ENCODE results near the gene SPACDR.

SPACDR gene

GRCh38 chr7:100434297-100435144, 29.5 kb downstream of the SPACDR start:
- no peak for DNase-seq (ENCODE audit: low spot score)

DNA sequence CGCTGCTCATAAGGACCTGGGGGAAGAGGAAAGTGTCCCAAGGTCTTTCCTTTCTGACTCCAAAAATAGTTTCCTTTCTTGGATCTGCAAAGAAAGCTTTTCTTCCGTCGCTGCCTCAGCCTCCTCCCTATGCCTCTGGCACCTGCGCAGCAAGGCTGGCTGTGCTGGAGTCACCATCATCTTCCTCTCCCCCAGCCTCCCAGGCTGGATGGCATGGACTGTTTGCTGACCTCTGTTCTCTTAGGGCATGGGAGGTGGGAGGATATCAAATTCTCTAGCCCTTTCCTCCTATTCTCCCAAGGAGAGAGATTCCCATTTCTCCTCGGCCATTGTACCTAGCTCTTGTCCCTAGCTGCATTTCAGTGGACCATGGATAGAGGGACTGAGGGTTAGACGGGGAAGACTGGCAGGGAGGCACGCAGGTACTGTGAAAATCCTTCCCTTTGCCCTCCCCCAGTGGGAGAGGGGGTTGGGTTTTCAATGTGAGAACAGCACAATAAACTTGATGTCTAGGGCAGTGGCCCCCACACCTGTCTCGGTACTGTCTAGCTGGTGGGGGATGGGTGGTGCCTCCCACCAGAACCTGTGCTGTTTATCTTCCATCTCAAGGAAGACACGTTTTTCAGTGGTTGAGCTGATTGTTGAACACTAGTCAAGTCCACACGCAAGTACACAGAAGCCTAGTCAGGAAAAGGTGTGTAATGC, 30.3 kb downstream of the SPACDR start:
- DNase-seq (ENCODE audit: low spot score), result no peak

DNA sequence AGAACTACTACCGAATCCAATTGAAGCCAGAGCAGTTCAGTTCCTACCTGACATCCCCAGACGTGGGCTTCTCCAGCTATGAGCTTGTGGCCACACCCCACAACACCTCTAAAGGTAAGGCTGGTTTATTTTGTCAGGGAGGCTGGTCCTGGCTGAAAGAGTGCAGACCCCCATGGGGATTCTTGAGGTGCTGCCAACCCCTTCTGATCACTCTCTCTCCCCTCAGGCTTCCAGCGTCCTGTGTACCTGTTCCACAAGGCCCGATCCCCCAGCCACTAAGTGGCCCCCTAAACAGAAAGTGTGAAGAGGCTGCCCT, 30.8 kb downstream of the SPACDR start:
- no peak for DNase-seq (ENCODE audit: low spot score)

- no peak for DNase-seq (ENCODE audit: low spot score)
These were observed 31.3 kb downstream of the SPACDR start for GRCh38 chr7:100432621-100433275.

DNA sequence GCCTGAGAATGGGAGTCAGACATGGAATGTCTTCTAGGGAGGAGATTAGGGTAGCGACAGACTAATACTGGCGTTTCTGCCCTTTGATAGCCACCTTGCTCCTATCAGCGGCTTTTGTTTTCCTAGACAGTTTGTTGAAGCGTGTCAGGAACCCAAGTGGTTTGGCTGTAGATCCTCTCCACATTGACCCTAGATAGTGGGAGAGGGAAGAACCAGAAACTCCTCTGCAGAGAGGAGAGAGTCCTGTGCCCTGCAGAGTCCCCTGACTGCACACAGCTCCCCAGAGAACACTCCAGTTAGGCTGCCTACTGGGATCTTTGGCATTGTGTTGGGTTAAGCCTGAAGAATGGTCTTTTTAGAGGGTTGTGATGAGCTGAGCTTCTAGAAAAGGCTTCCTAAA, 32.0 kb downstream of the SPACDR start:
- DNase-seq (ENCODE audit: low spot score), result no peak

GRCh38 chr7:100431286-100431735, 32.7 kb downstream of the SPACDR start:
- DNase-seq (ENCODE audit: low spot score), result no peak

- no peak for DNase-seq (ENCODE audit: low spot score)
These were observed 33.4 kb downstream of the SPACDR start for GRCh38 chr7:100430493-100431285.

- peak; percentile 99 for DNase-seq (ENCODE audit: low spot score)
These were observed 34.2 kb downstream of the SPACDR start, which contains the start of gene MEPCE for GRCh38 chr7:100429637-100430492. TSS of gene MEPCE (plus strand) at chr7:100429831. CDS start at chr7:100430019, 188 bp downstream.

GRCh38 chr7:100428967-100429636, 35.0 kb downstream of the SPACDR start:
- DNase-seq (ENCODE audit: low spot score), result peak; percentile 99

DNA sequence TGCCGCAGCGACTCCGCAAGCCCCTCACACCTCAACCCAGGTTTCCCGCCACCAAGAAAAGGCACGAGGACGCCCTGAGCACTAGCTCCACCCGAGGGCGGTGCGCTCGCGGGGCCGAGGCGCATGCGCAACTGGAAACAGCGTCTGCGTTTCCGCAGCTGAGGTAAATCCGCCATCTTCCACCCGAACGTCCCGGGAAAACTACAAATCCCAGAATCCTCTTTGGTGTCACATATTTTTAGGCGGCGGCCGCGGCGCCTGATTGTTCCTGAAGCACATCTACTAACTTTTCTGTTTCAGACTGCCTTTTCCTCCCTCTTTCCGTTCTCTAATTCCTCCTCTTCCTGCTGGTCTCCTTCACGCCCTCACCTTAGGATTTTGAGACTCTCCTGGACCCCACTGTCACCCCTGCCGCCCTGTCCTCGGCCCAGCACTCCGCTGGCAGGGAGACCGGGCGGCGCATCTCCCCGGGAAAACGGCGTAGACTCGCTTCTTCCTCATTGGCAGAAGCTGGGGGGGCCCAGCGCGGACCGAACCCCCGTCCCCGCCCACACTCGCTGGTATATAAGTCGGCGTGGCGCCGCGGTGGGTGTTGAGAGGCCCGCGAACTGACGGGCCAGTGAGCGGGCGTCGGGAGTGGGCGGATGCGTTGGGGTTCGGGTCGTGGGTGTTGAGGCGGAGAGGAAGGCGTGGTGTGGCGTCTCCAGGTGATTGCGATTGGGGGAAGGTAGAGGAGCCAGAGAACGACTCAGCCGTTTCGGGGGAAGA, 35.7 kb downstream of the SPACDR start, which contains the start of gene ZCWPW1:
Gene ZCWPW1 (minus strand): TSS at position 505 of the 768 bp plus-strand sequence. CDS start 8,054 bp downstream, outside the sequence.
- DNase-seq (ENCODE audit: low spot score), result peak; percentile 95

DNA sequence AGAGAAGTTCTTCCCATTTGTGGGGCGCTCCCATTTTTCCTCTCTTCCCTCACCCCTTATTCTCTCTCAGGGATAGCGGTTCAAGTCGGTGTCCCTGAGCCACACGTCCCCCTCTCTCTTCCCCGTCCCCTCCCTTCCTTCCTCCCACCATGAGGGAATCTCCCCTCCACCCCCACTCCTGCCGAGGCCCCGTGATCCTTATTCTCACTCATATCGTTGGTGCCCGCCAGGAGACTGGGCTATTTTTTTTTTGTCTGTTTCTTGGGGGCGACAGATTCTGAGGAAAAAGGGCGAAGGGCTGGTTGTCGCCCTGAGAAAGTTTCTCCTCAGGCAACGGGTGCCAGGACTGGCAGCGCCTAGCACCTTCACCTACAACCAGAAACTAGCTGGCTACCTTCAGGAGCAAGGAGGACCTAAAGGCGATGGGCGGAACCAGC, 36.3 kb downstream of the SPACDR start:
- DNase-seq (ENCODE audit: low spot score), result no peak

DNA sequence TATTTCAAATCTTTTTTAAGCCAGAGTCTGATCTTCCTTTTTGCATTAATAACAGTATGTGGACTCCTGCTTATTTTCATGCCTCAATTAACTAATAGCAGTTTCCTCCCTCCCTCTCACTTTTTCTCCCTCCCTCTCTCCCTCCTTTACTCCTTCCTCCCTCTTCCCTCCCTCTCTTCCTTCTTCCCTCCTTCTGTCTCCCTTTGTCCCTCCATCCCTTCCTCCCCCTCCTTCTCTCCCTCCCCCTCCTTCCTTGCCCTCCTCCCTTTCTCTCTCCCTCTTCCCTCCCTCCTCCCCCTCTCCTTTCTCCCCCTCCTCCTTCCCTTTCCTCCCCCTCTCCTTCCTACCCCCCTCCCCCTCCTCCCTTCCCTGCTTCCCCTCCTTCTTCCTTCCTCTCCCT, 37.5 kb downstream of the SPACDR start:
- no peak for DNase-seq (ENCODE audit: low spot score)

GRCh38 chr7:100425347-100425746, 38.7 kb downstream of the SPACDR start:
- DNase-seq (ENCODE audit: low spot score), result no peak

DNA sequence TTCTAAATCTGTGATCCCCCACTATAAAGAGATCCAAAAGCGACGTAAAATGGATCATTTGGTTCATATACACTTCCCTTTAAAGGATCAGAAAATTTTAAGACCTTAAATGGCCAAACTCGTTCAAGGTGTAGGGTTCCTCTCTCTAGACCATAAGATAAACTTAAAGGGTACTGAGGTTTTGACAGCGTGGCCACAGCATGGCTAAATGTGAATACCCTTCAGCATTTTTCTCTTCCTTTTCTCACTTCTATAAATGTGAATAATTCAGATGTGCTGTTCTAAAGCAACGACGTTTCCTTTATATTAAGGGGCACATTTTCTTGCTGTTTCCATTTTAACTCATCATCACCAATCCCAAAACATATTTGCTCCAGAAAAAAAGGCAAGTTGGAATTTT, 40.7 kb downstream of the SPACDR start:
- DNase-seq (ENCODE audit: low spot score), result no peak

DNA sequence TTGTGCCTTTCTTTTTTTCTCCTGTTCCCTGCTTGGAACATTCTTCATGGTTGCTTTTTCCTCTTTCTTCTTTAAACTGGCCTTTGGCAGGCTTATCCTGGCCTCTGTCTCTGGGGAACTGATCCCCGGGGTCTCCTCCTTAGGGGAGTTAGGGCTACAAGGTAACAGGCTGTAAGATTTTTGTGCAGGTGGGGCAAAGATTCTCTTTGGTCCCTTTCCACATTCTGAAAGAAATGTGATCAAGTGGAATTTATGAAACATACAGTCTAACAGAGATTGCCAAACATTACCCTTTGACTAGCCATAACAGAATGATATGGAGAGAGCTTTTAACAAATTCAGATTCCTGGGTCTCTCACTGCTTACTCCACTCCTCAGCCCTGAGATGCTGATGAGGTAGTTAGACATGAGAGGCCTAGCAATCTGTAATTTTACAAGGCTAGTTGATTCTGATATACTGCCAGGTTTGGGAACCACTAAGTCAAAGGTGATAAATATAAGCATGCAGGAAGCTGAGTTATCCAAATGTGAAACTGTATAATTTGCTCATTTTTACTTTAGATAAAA, 44.3 kb downstream of the SPACDR start:
- no peak for DNase-seq (ENCODE audit: low spot score)

- no peak for DNase-seq (ENCODE audit: low spot score)
These were observed 45.0 kb downstream of the SPACDR start for GRCh38 chr7:100418930-100419659.

GRCh38 chr7:100415448-100415847, 48.6 kb downstream of the SPACDR start:
- DNase-seq (ENCODE audit: low spot score), result no peak

DNA sequence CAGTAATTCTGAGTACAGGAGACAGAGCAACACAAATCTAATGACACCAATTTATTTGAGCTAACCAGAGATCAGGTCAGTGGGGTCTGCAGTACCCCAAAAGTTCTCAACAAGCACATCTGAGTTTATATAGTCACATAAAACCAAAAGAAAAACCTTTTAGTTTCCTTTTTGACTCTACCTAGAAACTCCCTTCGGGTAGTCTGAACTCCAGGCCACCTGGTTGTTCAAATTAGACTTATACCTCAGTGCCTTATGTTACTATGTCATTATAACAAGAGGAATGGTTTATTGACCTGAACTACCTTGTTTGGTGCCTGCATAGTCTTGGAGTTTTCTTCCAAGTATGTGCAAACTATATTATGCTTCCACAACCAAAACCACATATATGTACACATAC, 50.2 kb downstream of the SPACDR start:
- no peak for DNase-seq (ENCODE audit: low spot score)

Data from AG20443 (cell line).